ENCODE results near the gene ANKRD9. TPM values are rescaled to one million over a fixed set of nuclear protein-coding genes. Genes with fewer than 3 reads are reported as not detected.

The ANKRD9 gene
- total RNA-seq, 1 experiment from 2014 or later, result 8.4 TPM

DNA sequence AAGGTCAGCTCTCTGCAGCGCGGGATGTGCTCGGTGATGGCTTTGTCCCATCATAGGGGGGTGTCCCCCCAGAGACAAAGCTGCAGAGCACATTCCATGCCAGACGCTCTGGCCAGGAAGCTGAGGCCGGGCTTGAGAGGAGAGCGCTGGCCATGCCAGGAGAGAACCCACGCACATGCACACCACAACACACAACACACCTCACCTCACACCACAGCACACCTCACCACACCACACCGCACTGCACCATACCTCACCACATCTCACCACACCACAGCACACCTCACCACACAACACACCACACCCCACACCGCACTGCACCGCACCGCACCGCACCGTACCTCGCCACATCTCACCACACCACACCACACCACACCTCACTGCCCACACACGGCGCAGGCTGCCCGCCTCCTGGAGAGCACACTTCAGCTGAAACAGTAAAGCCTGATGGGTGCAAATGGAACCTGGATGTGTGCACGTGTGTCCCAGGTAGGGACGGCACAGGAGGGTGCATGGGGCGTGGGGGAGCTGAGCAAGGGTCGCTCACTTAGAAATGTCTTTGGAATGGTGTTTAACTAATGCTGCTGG, 10.8 kb downstream of the ANKRD9 start:
- CTCF ChIA-PET, result interaction anchor here (0.6 to 1.1 kb wide), 2 partner anchors 9 to 13 kb away, joined by 3 read pairs; no protein-coding TSS in a partner anchor
- H3K4me1 Mint-ChIP-seq (ENCODE audit: insufficient read depth, unreplicated experiment), result no peaks in the 10 kb centered on the region

GRCh38 chr14:102497998-102498677, 11.4 kb downstream of the ANKRD9 start:
- Mint-ChIP-seq H3K36me3 (ENCODE audit: insufficient read depth, unreplicated experiment) (peaks cover 16% of the 10 kb centered on the region), H3K4me1 (ENCODE audit: insufficient read depth, unreplicated experiment) (no peaks in the 10 kb centered on the region), H3K9me3 (ENCODE audit: unreplicated experiment) (no peaks in the 10 kb centered on the region), H3K27ac (ENCODE audit: low read depth, unreplicated experiment) (no peak overlapping the region), H3K27me3 (ENCODE audit: insufficient read depth, unreplicated experiment) (no peaks in the 10 kb centered on the region), H3K4me3 (ENCODE audit: unreplicated experiment) (no peak overlapping the region)
- BruUV-seq (replicated peaks), result no TSS peak
- ChIA-PET POLR2A (no interaction called here), CTCF (interaction anchor here (0.6 to 1.1 kb wide), 4 partner anchors 10 to 594 kb away, joined by 3 read pairs; no protein-coding TSS in a partner anchor)
- TF ChIP-seq, protein P1, sequence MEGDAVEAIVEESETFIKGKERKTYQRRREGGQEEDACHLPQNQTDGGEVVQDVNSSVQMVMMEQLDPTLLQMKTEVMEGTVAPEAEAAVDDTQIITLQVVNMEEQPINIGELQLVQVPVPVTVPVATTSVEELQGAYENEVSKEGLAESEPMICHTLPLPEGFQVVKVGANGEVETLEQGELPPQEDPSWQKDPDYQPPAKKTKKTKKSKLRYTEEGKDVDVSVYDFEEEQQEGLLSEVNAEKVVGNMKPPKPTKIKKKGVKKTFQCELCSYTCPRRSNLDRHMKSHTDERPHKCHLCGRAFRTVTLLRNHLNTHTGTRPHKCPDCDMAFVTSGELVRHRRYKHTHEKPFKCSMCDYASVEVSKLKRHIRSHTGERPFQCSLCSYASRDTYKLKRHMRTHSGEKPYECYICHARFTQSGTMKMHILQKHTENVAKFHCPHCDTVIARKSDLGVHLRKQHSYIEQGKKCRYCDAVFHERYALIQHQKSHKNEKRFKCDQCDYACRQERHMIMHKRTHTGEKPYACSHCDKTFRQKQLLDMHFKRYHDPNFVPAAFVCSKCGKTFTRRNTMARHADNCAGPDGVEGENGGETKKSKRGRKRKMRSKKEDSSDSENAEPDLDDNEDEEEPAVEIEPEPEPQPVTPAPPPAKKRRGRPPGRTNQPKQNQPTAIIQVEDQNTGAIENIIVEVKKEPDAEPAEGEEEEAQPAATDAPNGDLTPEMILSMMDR (IDR thresholded peaks at IDR 0.05; ENCODE audit: unreplicated experiment), result no peak
- intact Hi-C loops (cut with micrococcal nuclease), result no loop called here
- DNase-seq (ENCODE audit: unreplicated experiment), result no peak

More for the DNA sequence above, 10.8 kb downstream of the ANKRD9 start:
- peaks cover 16% of the 10 kb centered on the region for H3K36me3 Mint-ChIP-seq (ENCODE audit: insufficient read depth, unreplicated experiment)
- POLR2A ChIA-PET, result no interaction called here
- TF ChIP-seq, protein P1 (IDR thresholded peaks at IDR 0.05; ENCODE audit: unreplicated experiment), result no peak
- BruUV-seq (replicated peaks), result no TSS peak
- no peaks in the 10 kb centered on the region for H3K27me3 Mint-ChIP-seq (ENCODE audit: insufficient read depth, unreplicated experiment)
- intact Hi-C loops (cut with micrococcal nuclease), result no loop called here
- H3K9me3 Mint-ChIP-seq (ENCODE audit: unreplicated experiment), result no peaks in the 10 kb centered on the region
- no peak overlapping the region for H3K4me3 Mint-ChIP-seq (ENCODE audit: unreplicated experiment)
- no peak overlapping the region for H3K27ac Mint-ChIP-seq (ENCODE audit: low read depth, unreplicated experiment)
- no peak for DNase-seq (ENCODE audit: unreplicated experiment)

GRCh38 chr14:102496958-102497744, 12.4 kb downstream of the ANKRD9 start:
- peaks cover 16% of the 10 kb centered on the region for H3K36me3 Mint-ChIP-seq (ENCODE audit: insufficient read depth, unreplicated experiment)
- ChIA-PET POLR2A (no interaction called here), CTCF (interaction anchor here (0.6 to 1.1 kb wide), 3 partner anchors 9 to 22 kb away, joined by 3 to 4 read pairs (median 3); no protein-coding TSS in a partner anchor)
- no peaks in the 10 kb centered on the region for H3K27me3 Mint-ChIP-seq (ENCODE audit: insufficient read depth, unreplicated experiment)
- no TSS peak for BruUV-seq (replicated peaks)
- no peaks in the 10 kb centered on the region for H3K9me3 Mint-ChIP-seq (ENCODE audit: unreplicated experiment)
- intact Hi-C loops (cut with micrococcal nuclease), result no loop called here
- no peak overlapping the region for H3K4me3 Mint-ChIP-seq (ENCODE audit: unreplicated experiment)
- no peaks in the 10 kb centered on the region for H3K4me1 Mint-ChIP-seq (ENCODE audit: insufficient read depth, unreplicated experiment)
- peak overlapping the region; percentile 31 for H3K27ac Mint-ChIP-seq (ENCODE audit: low read depth, unreplicated experiment)
- DNase-seq (ENCODE audit: unreplicated experiment), result no peak
- TF ChIP-seq, protein P1 (IDR thresholded peaks at IDR 0.05; ENCODE audit: unreplicated experiment), result no peak

- H3K4me1 Mint-ChIP-seq (ENCODE audit: insufficient read depth, unreplicated experiment), result peaks cover 5% of the 10 kb centered on the region
- TF ChIP-seq, protein P1 (IDR thresholded peaks at IDR 0.05; ENCODE audit: unreplicated experiment), result no peak
- ChIA-PET POLR2A (no interaction called here), CTCF (interaction anchor here (0.6 kb wide), 1 partner anchor 8 kb away, joined by 4 read pairs; no protein-coding TSS in a partner anchor)
- H3K27ac Mint-ChIP-seq (ENCODE audit: low read depth, unreplicated experiment), result peak overlapping the region; percentile 31
- no peak for DNase-seq (ENCODE audit: unreplicated experiment)
- intact Hi-C loops (cut with micrococcal nuclease), result no loop called here
- no peak overlapping the region for H3K4me3 Mint-ChIP-seq (ENCODE audit: unreplicated experiment)
- no peaks in the 10 kb centered on the region for H3K27me3 Mint-ChIP-seq (ENCODE audit: insufficient read depth, unreplicated experiment)
- no peaks in the 10 kb centered on the region for H3K9me3 Mint-ChIP-seq (ENCODE audit: unreplicated experiment)
- no TSS peak for BruUV-seq (replicated peaks)
- peaks cover 11% of the 10 kb centered on the region for H3K36me3 Mint-ChIP-seq (ENCODE audit: insufficient read depth, unreplicated experiment)
These were observed 13.3 kb downstream of the ANKRD9 start for GRCh38 chr14:102496331-102496691.

Measured in MCF 10A (cell line).